T-cell (primary cell): ENCODE measurements around the gene PHF21A. TPM values are rescaled to one million over a fixed set of nuclear protein-coding genes. Genes with fewer than 3 reads are reported as not detected.

ENCODE experiments used
- ATAC-seq, 4 experiments: fragments of 200-7000 bp in 3 of 4; fragments of 150-1000 bp in 1 of 4; cut with Tn5 transposase; replicated peaks in 1 of 4; 1 replicate in 3 of 4; 2 replicates in 1 of 4; pipeline ENCODE4 v1.10.0; 2021; ENCODE audit warnings: moderate library complexity in 3 of 4, mild to moderate bottlenecking in 2 of 4, moderate number of reproducible peaks in 1 of 4
- CTCF ChIA-PET, 2 donors: fragments of 300-600 bp; sonication (Branson Sonifier 250); formaldehyde crosslinking; loops; one replicate each; lab custom pipeline; 2022; ENCODE audit warnings: antibody characterized with exemption in 2 of 2; lab: Charles Lee
- POLR2A ChIA-PET, 2 donors: fragments of 300-600 bp; sonication (Branson Sonifier 250); formaldehyde crosslinking; loops; one replicate each; lab custom pipeline; 2022; ENCODE audit warnings: antibody characterized with exemption in 2 of 2; lab: Charles Lee
- DNase-seq, 35 experiments: peaks; one replicate each; pipeline versions ENCODE4 v3.0.0 to v3.0.0-alpha.2; 2013 to 2023
- H3K27ac ChIP-seq: one replicate; pipeline ENCODE4 v1.5.1; 2013; ENCODE audit warnings: low read length
- H3K27me3 ChIP-seq, 2 experiments: replicated peaks in 1 of 2; 1 replicate in 1 of 2; 2 replicates in 1 of 2; pipeline versions ENCODE4 v1.6.1 to v1.7.0; 2013; ENCODE audit warnings: low read length in 1 of 2, mixed read lengths in 1 of 2; ENCODE audit not compliant: control insufficient read depth in 2 of 2, insufficient read depth in 2 of 2; ENCODE audit errors: extremely low read depth in 1 of 2
- H3K36me3 ChIP-seq, 2 donors: 1 replicate in 1 of 2; 2 replicates in 1 of 2; pipeline versions ENCODE4 v1.6.1 to v1.7.0; 2013; ENCODE audit warnings: low read length in 1 of 2; ENCODE audit not compliant: control insufficient read depth in 2 of 2, insufficient read depth in 1 of 2; ENCODE audit errors: extremely low read depth in 1 of 2
- H3K4me1 ChIP-seq, 2 experiments: 1 replicate in 1 of 2; 2 replicates in 1 of 2; pipeline versions ENCODE4 v1.6.1 to v1.7.0; 2013; ENCODE audit warnings: low read length in 2 of 2, mixed read lengths in 1 of 2; ENCODE audit not compliant: insufficient read depth in 2 of 2, control insufficient read depth in 1 of 2; ENCODE audit errors: extremely low read depth in 1 of 2
- H3K4me3 ChIP-seq, 2 donors: 1 replicate in 1 of 2; 2 replicates in 1 of 2; pipeline versions ENCODE4 v1.5.1 to v1.7.0; 2013; ENCODE audit warnings: mild to moderate bottlenecking in 2 of 2, low read length in 1 of 2, moderate library complexity in 1 of 2; ENCODE audit not compliant: control insufficient read depth in 1 of 2; ENCODE audit errors: extremely low read depth in 1 of 2
- H3K9me3 ChIP-seq: 2 replicates; pipeline ENCODE4 v1.7.0; 2013
- H3K27ac Mint-ChIP-seq, 2 donors: one replicate each; pipeline ENCODE4 v1.8.0; 2020 to 2021; ENCODE audit warnings: mild to moderate bottlenecking in 2 of 2, mixed read lengths in 2 of 2
- H3K27me3 Mint-ChIP-seq, 2 donors: one replicate each; pipeline ENCODE4 v1.8.0; 2021 to 2022; ENCODE audit warnings: mixed read lengths in 2 of 2
- H3K36me3 Mint-ChIP-seq: one replicate; pipeline ENCODE4 v1.8.0; 2021; ENCODE audit warnings: mixed read lengths
- H3K4me1 Mint-ChIP-seq, 3 donors: one replicate each; pipeline ENCODE4 v1.8.0; 2020 to 2022; ENCODE audit warnings: mixed read lengths in 3 of 3, mild to moderate bottlenecking in 1 of 3
- H3K4me3 Mint-ChIP-seq, 3 donors: one replicate each; pipeline ENCODE4 v1.8.0; 2020 to 2022; ENCODE audit warnings: mild to moderate bottlenecking in 3 of 3, mixed read lengths in 3 of 3, moderate library complexity in 3 of 3
- H3K9me3 Mint-ChIP-seq, 3 donors: one replicate each; pipeline ENCODE4 v1.8.0; 2020 to 2022; ENCODE audit warnings: mixed read lengths in 3 of 3
- WGBS: methylation state at CpG from one replicate; pipeline ENCODE4 v1.1.5; 2013; ENCODE audit warnings: missing lambda C conversion rate; ENCODE audit not compliant: insufficient coverage; 5-methylcytosine and 5-hydroxymethylcytosine counted together
- total RNA-seq, 35 experiments: library from RNA in 6 of 35; stranded (reverse) in 6 of 35; fragments of 120-200 nt in 1 of 35; gene quantifications; one replicate each; pipeline versions ENCODE4 v1.2.1 to v1.2.4 and lab custom pipeline; 2013 to 2026

Gene PHF21A
- total RNA-seq, 5 donors from 2014 or later (not counting 1 experiment from before 2014, with no cell fraction given): 45.5 to 82.9 (median 57.4) TPM

- H3K4me1 ChIP-seq: peaks cover 4% of the 10 kb centered on the region in 2 experiments
- no peaks in the 10 kb centered on the region for H3K36me3 ChIP-seq
- no CpG with 5 or more reads among the region's 9 CpGs for WGBS
- DNase-seq: peak in 22 of 35 experiments; percentile 7 to 81 (median 32)
- Mint-ChIP-seq H3K9me3 (no peaks in the 10 kb centered on the region), H3K4me1 (peaks cover 46 to 50% (median 49%) of the 10 kb centered on the region in 3 donors), H3K27me3 (no peaks in the 10 kb centered on the region), H3K4me3 (peak overlapping the region in 1 of 3 donors; percentile 43), H3K27ac (peak overlapping the region; percentile 49 to 64), H3K36me3 (no peaks in the 10 kb centered on the region)
- H3K27ac ChIP-seq: no peak overlapping the region
- no peak overlapping the region for H3K4me3 ChIP-seq
- H3K9me3 ChIP-seq: no peaks in the 10 kb centered on the region
- POLR2A ChIA-PET: interaction anchor here in 1 of 2 donors (0.6 kb wide), 1 partner anchor 435 kb away, joined by 3 read pairs; no protein-coding TSS in a partner anchor
- ATAC-seq: peak; percentile 89 to 100 (median 98)
- CTCF ChIA-PET: interaction anchor here in 1 of 2 donors (1.0 kb wide), 1 partner anchor 10 kb away, joined by 3 read pairs; no protein-coding TSS in a partner anchor
- no peaks in the 10 kb centered on the region for H3K27me3 ChIP-seq
Measured at GRCh38 chr11:46112961-46113607, 8.2 kb downstream of the PHF21A start.

DNA sequence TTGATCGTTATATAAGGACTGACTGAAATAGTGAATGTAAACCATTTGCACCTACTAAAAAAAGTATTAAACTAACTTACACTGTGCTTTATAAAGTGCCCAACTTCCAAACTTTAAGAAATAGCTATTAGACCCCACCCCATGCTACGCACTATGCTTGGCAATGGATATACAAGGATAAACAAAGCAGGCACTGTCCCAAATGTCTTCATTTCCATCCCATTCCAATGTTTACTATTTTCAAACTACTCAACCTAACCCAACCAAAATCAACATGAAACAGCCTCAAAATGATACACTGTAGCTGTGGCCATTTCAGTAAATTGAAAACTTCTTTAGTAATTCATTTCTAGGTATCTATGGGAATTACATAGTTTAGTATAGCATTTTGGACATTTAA, 12.5 kb downstream of the PHF21A start:
- Histone ChIP-seq H3K4me1 (peaks cover 0 to 4% of the 10 kb centered on the region in 2 experiments), H3K9me3 (no peaks in the 10 kb centered on the region), H3K4me3 (no peak overlapping the region), H3K36me3 (no peaks in the 10 kb centered on the region), H3K27ac (no peak overlapping the region), H3K27me3 (no peaks in the 10 kb centered on the region)
- Mint-ChIP-seq H3K27ac (no peak overlapping the region), H3K4me3 (no peak overlapping the region), H3K36me3 (no peaks in the 10 kb centered on the region), H3K9me3 (no peaks in the 10 kb centered on the region), H3K27me3 (no peaks in the 10 kb centered on the region), H3K4me1 (peaks cover 35 to 38% (median 36%) of the 10 kb centered on the region in 3 donors)
- ATAC-seq (no peak), DNase-seq (no peak)
- ChIA-PET CTCF (no interaction called here), POLR2A (interaction anchor here in 1 of 2 donors (0.8 kb wide), 1 partner anchor 10 kb away, joined by 3 read pairs; no protein-coding TSS in a partner anchor)
- 100% methylated on average over 1 of the region's 2 CpGs for WGBS

- Histone ChIP-seq H3K27me3 (no peaks in the 10 kb centered on the region), H3K36me3 (no peaks in the 10 kb centered on the region), H3K4me3 (no peak overlapping the region), H3K4me1 (peaks cover 0 to 4% of the 10 kb centered on the region in 2 experiments), H3K9me3 (no peaks in the 10 kb centered on the region), H3K27ac (no peak overlapping the region)
- Mint-ChIP-seq H3K4me3 (no peak overlapping the region), H3K27me3 (no peaks in the 10 kb centered on the region), H3K27ac (no peak overlapping the region), H3K36me3 (no peaks in the 10 kb centered on the region), H3K4me1 (peaks cover 33 to 39% (median 33%) of the 10 kb centered on the region in 3 donors), H3K9me3 (no peaks in the 10 kb centered on the region)
- ATAC-seq (no peak), DNase-seq (no peak)
- no CpG with 5 or more reads among the region's 2 CpGs for WGBS
- ChIA-PET CTCF (no interaction called here), POLR2A (no interaction called here)
Measured at GRCh38 chr11:46107780-46108179, 13.5 kb downstream of the PHF21A start.

GRCh38 chr11:46107408-46107718, 13.9 kb downstream of the PHF21A start:
- Mint-ChIP-seq H3K4me3 (no peak overlapping the region), H3K9me3 (no peaks in the 10 kb centered on the region), H3K36me3 (no peaks in the 10 kb centered on the region), H3K27ac (no peak overlapping the region), H3K4me1 (peaks cover 35 to 39% (median 37%) of the 10 kb centered on the region in 3 donors), H3K27me3 (no peaks in the 10 kb centered on the region)
- ChIA-PET CTCF (no interaction called here), POLR2A (no interaction called here)
- WGBS: no CpG with 5 or more reads among the region's 4 CpGs
- Histone ChIP-seq H3K4me1 (peaks cover 0 to 4% of the 10 kb centered on the region in 2 experiments), H3K27ac (no peak overlapping the region), H3K27me3 (no peaks in the 10 kb centered on the region), H3K36me3 (no peaks in the 10 kb centered on the region), H3K9me3 (no peaks in the 10 kb centered on the region), H3K4me3 (no peak overlapping the region)
- DNase-seq (no peak), ATAC-seq (no peak)

DNA sequence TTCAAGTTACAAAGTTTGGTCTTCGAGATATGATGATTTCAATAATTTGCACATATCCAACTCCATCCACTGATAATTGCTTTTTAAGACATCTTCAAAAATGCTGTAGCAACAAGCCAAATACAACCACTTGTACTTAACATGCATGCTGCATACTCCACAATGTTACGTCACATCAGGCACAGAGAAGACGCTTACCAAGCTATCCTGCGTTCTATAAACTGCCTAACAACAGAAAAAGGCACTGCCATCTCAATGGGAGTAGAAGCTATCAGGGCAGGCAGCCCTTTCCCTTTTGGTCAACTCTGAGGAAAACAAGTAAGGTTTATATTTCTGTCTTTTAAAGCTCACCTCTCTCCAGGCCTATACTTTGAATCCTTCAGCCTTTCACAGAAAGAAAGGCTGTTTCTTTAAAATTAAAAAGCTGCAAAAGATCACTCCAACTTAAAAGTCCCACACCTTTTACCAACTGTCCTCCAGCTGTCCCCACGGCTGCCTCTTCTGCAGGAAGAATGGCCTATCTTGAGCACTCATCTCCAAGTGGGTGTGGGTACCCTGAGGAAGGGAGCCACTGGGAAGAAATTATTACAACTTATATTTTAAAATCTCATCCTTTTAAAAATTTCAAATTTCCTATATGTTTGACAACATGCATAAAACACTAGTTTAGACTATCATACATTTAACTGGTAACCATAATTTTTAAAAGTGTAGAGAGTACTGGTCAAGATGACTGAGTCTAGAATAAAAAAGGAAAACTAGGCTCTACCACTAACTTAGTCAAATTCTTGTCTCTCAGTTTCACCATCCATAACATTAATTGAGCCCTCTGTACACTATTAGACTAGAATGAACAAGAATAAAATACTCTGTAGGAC, 14.5 kb downstream of the PHF21A start:
- Histone ChIP-seq H3K27ac (no peak overlapping the region), H3K36me3 (no peaks in the 10 kb centered on the region), H3K9me3 (no peaks in the 10 kb centered on the region), H3K27me3 (no peaks in the 10 kb centered on the region), H3K4me3 (no peak overlapping the region), H3K4me1 (peaks cover 2 to 4% of the 10 kb centered on the region in 2 experiments)
- 87% methylated on average over 3 of the region's 5 CpGs for WGBS
- Mint-ChIP-seq H3K27me3 (no peaks in the 10 kb centered on the region), H3K4me1 (peaks cover 35 to 43% (median 40%) of the 10 kb centered on the region in 3 donors), H3K4me3 (no peak overlapping the region), H3K9me3 (no peaks in the 10 kb centered on the region), H3K36me3 (no peaks in the 10 kb centered on the region), H3K27ac (no peak overlapping the region)
- DNase-seq: no peak
- POLR2A ChIA-PET: no interaction called here
- CTCF ChIA-PET: no interaction called here
- no peak for ATAC-seq

GRCh38 chr11:46105926-46106325, 15.3 kb downstream of the PHF21A start:
- 100% methylated on average over 1 of the region's 2 CpGs for WGBS
- Histone ChIP-seq H3K9me3 (no peaks in the 10 kb centered on the region), H3K27ac (no peak overlapping the region), H3K36me3 (no peaks in the 10 kb centered on the region), H3K4me1 (peaks cover 7% of the 10 kb centered on the region in 2 experiments), H3K27me3 (no peaks in the 10 kb centered on the region), H3K4me3 (no peak overlapping the region)
- Mint-ChIP-seq H3K27ac (no peak overlapping the region), H3K4me1 (peaks cover 40 to 50% (median 44%) of the 10 kb centered on the region in 3 donors), H3K27me3 (no peaks in the 10 kb centered on the region), H3K4me3 (no peak overlapping the region), H3K9me3 (no peaks in the 10 kb centered on the region), H3K36me3 (no peaks in the 10 kb centered on the region)
- ChIA-PET CTCF (no interaction called here), POLR2A (no interaction called here)
- DNase-seq: no peak
- ATAC-seq: no peak
